ENCODE measurements around the gene PPP1CC.
"Not testable (repeated sequence)": the region's sequence is repeated elsewhere in the genome, so short reads cannot be mapped to it uniquely, and the experiment has no call there.

Gene PPP1CC

GRCh38 chr12:110742718-110743570, at the start of gene PPP1CC:
PPP1CC (minus strand) TSS chr12:110742891; CDS start chr12:110742707, 184 bp downstream.
- peak; percentile 64 for FAIRE-seq
- DNase-seq (ENCODE audit: insufficient read length, low spot score), result peak; percentile 82

DNA sequence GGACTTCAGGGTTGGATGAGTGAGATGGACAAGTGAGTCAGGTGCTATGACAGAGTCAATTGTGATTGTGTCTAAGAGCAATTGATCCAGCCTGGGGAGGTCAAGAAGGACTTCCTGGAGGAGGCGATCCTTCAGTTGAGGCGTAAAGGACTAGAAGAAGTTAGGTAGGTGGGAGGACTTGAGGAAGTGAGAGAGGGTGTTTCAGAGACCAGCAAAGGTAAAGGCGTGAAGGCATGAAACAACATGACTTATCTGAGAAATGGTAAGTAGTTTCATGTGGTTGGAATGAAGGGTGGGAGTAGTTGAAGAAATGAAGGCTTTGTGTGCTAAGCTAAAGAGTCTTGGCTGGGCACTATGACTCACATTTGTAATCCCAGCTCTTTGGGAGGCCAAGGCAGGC, 48.9 kb upstream of the PPP1CC start:
- DNase-seq (ENCODE audit: insufficient read length, low spot score) (no peak), FAIRE-seq (peak; percentile 26)

GRCh38 chr12:110790301-110790700, 47.6 kb upstream of the PPP1CC start:
- FAIRE-seq (no peak), DNase-seq (ENCODE audit: insufficient read length, low spot score) (no peak)

GRCh38 chr12:110786012-110786411, 43.3 kb upstream of the PPP1CC start:
- FAIRE-seq, result no peak
- DNase-seq (ENCODE audit: insufficient read length, low spot score), result no peak

GRCh38 chr12:110785240-110785639, 42.5 kb upstream of the PPP1CC start:
- no peak for DNase-seq (ENCODE audit: insufficient read length, low spot score)
- FAIRE-seq, result no peak

DNA sequence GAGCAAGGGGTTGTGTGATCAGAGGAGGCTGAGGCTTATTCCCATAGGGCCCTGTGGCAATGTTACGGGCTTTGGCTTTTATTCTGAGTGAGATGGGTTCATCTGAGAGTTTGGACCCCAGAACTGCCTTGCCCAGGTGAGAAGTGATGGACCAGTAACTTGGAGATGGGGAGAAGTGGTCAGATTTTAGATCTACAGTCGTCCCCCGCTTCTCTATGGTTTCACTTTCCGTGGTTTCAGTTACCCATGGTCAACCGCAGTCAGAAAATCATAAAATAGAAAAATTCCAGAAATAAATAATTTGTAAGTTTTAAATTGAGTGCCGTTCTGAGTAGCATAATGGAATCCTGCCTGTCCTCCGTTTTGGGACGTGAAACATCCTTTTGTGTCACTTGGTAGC, 40.2 kb upstream of the PPP1CC start:
- FAIRE-seq, result no peak
- DNase-seq (ENCODE audit: insufficient read length, low spot score), result no peak

DNA sequence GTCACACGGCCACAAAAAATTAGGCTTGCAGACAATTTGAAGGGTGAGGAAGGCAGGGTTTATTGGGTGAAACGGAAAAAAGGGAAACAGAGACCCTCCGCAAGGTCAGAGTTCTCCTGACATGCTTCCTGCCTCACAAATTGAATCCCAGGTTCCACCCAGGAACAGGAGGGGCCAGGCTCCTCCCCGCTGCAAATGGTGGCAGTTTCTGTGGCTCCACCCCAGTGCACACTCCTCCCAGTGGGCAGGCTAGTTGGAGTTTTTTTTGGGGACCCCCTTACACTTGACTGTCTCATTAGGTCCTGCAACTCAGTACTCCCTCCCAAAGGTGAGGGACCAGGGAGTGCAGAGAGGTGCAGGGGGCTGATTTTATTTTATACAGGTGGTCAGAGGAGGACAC, 39.4 kb upstream of the PPP1CC start:
- DNase-seq (ENCODE audit: insufficient read length, low spot score) (no peak), FAIRE-seq (no peak)

DNA sequence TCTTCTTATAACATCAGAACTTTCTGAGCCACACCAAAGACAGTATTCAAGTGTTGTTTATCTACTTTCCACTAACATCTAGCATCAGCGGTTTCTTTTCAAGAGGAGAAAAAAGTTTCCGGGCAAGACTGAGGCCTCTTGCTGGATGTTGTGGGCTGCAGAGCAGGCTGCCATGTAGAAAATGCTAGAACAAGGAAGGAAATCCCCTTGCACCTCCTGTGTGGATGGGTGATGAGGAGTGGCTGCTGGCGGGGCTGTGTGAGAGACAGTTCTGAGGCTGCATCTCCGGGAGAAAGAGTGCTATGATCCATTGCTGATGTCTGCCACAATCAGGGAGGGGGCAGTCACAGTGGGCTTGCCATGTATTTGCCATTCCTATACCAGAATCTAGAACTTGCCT, 37.8 kb upstream of the PPP1CC start:
- DNase-seq (ENCODE audit: insufficient read length, low spot score) (no peak), FAIRE-seq (no peak)

DNA sequence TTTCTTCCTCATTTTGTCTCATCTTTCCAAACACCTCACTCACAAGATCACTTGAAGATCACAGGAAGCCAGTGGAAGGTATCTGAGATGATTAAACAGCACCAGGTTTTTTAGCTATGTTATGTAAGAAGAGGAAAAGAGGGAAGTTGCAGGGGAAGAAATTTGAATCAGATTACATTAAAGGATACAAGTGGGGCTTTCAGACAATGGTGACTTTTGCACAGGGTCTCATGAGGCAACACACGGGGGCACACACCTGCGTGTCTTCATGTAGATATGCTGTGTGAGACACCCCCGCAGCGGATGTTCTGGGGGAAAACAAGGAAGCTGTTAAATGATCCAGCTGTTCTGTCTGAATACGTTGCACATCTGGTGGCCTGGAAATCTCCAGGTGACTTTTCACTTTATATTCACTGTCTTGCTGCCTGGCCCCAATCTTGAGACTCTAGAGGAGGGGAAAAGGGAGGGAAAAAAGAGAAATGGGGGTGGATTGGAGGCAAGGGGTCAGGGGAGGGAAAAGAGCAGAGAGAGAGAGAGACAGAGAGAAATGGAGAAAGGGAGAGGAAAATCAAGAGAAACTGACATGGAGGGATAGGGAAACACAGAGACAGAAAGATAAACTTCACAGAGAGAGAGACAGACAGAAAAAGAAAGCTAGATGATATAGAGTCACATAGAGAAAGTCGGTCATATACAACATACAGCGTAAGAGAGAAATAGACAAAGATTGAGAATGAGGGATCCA, 36.3 kb upstream of the PPP1CC start:
- DNase-seq (ENCODE audit: insufficient read length, low spot score) (no peak), FAIRE-seq (no peak)

DNA sequence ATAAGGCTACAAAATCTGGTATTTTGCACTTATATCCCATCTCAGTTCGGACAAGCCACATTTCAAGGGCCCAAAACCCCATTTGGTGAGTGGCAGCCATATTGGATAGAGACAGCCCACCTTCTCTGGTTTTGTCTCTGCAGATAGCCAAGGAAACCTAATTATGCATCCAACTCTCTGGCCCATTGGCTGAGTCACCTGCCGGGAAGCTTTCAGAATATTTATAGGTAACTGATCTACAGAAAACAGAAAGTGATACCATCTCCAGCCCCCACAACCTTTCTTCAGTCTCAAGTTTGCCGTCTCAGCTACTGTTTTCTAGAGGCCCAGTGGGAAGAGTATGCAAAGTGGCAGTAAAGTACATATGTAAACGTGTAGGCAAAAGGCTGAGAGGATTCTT, 33.7 kb upstream of the PPP1CC start:
- peak; percentile 66 for DNase-seq (ENCODE audit: insufficient read length, low spot score)
- peak; percentile 99 for FAIRE-seq

GRCh38 chr12:110775997-110776396, 33.3 kb upstream of the PPP1CC start:
- DNase-seq (ENCODE audit: insufficient read length, low spot score) (no peak), FAIRE-seq (no peak)

DNA sequence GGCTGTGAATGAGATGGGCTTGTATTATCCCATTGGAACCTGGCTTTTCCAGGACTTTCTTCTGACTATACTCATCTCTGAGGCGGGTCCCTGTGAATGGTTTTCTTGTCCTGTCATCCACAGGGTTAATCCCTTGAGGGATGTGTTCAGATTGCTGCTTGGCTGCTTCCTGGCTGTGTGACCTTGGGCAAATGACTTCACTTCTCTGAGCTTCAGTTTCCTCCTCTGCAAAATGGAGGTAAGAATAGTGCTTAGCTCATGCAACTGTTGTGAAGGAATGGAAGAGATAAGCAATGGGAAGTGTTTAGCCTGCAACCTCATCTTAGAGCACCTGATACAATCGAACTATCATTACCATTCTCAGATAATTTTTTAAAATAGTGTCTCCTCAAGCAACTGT, 32.1 kb upstream of the PPP1CC start:
- FAIRE-seq (no peak), DNase-seq (ENCODE audit: insufficient read length, low spot score) (no peak)

- FAIRE-seq (no peak), DNase-seq (ENCODE audit: insufficient read length, low spot score) (no peak)
Measured at GRCh38 chr12:110768960-110769359, 26.3 kb upstream of the PPP1CC start.

- no peak for DNase-seq (ENCODE audit: insufficient read length, low spot score)
- FAIRE-seq, result no peak
Measured at GRCh38 chr12:110767863-110768262, 25.2 kb upstream of the PPP1CC start.

DNA sequence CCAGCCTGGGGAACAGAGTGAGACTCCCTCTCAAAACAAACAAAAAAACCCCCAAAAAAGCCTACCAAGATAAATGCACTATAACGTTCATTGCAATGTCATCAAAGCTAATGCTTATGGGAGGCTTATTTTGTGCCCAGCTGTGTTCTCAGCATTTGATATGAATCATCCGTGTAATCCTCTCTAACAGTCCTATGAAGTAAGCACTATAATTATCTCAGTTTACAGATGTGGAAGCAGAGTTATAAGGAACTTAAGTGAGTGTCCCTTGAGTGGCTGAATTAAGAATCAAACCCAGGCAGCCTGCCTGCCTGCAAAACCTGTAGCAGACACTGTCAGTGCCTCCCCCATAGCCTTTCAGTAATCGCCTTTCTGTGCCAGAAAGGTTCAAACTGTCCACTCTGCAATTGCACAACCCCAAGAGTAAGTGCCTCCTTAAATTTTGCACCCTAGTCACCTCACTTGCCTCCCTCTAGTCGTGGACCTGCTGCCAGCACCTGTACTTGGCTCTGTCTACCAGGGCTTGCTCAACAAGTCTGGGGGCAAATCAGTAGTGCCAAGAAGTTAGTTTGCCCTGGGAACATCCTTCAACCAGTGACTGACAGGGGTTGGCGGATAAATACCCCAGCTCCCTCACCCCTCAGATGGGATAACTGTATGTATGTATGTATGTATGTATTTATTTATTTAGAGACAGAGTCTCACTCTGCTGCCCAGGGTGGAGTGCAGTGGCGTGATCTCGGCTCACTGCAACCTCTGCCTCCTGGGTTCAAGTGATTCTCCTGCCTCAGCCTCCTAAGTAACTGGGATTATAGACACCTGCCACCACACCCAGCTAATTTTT, 23.8 kb upstream of the PPP1CC start:
- FAIRE-seq, result no peak
- DNase-seq (ENCODE audit: insufficient read length, low spot score), result no peak

- not testable (repeated sequence) for FAIRE-seq
Measured at GRCh38 chr12:110765572-110765971, 22.9 kb upstream of the PPP1CC start.

GRCh38 chr12:110765111-110765510, 22.4 kb upstream of the PPP1CC start:
- FAIRE-seq (no peak), DNase-seq (ENCODE audit: insufficient read length, low spot score) (no peak)

More at GRCh38 chr12:110765572-110765971, 22.9 kb upstream of the PPP1CC start:
- DNase-seq (ENCODE audit: insufficient read length, low spot score), result not testable (repeated sequence)

DNA sequence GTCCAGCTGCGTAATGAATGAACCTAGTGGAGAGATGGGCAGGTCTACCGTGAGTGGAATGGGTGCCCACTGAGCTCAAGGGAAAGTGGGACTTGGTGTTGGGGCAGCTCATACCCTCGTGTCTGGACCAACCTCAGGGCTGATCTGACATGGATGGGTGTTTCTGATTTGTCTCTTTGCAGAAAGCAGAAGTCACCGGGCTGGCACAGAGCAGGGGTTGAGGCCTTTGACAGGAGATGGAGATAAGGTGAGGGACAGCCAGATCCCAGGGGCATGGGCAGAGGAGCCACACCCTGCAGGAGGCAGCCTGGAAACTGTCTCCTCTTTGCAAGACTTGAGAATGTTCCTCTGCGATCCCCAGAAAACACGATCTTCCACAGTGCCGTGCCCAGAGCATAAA, 20.9 kb upstream of the PPP1CC start:
- DNase-seq (ENCODE audit: insufficient read length, low spot score) (no peak), FAIRE-seq (no peak)

- DNase-seq (ENCODE audit: insufficient read length, low spot score) (no peak), FAIRE-seq (no peak)
Measured at GRCh38 chr12:110762891-110763290, 20.2 kb upstream of the PPP1CC start.

DNA sequence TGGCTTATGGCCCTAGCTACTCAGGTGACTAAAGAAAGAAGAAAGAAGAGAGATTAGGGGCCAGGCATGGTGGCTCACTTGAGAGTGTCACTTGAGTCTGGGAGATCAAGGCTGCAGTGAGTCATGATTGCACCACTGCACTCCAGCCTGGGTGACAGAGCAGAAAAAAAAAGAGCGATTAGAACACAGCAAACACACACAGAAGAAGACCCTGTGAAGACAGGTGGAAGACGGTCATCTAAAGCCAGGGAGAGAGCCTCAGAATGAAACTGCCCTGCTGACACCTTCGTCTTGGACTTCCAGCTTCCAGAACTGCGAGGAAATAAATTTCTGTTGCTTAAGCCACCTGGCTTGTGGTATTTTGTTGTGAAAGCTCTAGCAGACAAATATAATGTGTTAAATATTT, 17.5 kb upstream of the PPP1CC start:
- FAIRE-seq (no peak), DNase-seq (ENCODE audit: insufficient read length, low spot score) (no peak)

- FAIRE-seq, result no peak
Measured at GRCh38 chr12:110758922-110759321, 16.2 kb upstream of the PPP1CC start.

More at GRCh38 chr12:110758922-110759321, 16.2 kb upstream of the PPP1CC start:
- DNase-seq (ENCODE audit: insufficient read length, low spot score), result no peak

Measured in GM19239 (cell line).